Ammon's horn (tissue), 1 donor: ENCODE data around the gene IQSEC3.

Experiments
- DNase-seq: peaks from one replicate; pipeline ENCODE4 v3.0.0-alpha.2; 2016; ENCODE audit warnings: low spot score

IQSEC3 gene

DNA sequence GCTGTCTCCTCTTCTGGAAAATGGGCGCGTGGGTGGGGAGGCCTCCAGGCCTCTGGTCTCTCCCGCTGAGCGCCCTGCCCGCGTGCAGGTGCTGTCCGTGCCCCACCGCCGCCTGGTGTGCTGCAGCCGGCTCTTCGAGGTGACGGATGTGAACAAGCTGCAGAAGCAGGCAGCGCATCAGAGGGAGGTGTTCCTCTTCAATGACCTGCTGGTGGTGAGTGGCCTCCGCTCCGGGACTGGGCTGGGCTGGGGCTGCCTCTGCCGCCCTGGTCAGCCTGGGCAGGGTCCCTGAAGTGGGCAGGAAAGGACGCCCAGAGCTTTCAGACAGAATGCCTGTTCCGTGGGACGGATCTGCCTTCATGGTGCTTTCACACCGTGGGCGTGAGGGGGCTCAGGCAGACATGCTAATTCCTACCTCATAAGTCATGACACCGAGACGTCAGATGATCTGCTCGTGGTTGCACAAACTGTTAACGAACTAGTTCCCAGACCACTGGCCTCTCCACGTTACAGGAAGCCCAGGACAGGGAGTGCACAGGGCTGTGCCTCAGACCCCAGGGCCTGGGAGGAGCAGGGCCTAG, 96.9 kb downstream of the IQSEC3 start:
- DNase-seq: no peak

DNA sequence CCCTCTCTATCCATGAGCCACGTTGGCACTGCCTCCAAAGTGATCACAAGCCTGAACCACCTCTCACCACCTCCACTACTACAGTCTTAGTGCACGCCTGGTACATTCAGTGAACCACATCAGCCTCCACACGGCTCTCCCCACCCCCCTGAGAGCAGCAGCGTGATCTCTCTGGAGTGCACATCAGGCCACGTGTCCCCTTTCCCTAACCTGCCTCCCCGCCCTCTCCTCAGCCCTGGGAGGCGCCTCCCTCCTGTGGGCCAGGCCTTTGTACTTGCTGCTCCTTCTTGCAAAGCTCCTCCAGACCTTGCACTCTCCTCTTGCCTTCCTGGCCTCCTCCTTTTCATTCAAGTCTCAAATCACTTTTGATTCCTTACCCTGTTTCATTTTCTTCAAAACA, 97.6 kb downstream of the IQSEC3 start:
- no peak for DNase-seq

DNA sequence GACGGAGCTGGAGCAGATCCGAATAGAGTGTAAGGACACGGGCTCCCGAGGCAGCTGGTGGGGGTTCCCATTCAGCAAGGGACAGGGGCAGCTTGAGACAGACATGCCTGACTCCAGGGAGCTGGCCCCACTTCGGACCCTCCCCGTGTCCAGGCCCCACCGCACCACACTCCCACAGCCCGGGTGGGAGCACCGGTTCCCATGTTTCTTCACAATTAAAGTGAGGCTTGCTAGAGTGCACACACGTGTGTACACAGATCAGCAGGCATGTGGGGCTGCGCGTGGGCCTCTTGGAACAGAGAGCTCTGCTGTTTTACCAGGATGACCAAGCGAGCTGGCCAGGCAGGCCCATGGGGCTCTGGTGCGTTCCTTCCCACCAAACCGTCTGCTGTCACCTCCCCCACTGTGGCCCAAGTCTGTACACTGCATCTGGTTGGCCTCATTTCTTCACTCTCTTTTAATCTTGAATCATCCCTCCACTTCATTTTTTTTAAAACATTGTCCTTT, 99.3 kb downstream of the IQSEC3 start:
- DNase-seq: no peak

DNA sequence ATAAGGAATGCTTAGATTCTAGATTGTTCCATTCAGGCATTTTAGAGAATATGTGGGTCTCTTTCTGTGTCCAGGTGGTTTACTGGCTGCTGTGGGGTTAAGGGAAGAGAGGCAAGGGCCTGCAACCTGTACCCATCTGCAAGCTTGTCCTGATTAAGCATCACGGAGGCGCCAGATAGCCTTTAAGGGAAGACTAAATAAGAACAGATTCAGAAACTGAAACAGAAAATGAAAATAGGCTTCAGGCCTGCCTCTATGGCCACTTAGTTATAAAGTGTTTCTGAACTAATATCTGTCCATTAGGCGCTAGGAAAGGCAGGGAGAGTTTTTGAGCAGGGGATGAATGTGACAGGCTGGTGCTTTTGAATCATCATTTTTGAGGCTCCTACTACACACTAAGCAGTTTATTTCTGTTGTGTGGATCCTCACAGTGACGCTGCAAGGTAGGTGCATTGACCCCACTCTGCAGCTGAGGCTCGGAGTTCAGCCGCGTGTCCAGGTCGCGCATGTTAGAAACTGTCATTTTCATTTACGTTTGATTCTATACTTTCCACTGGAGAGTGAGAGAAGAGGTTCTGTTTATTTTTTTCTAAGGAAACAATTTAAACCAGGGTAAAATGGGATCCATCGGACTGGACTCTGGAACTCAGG, 100.0 kb downstream of the IQSEC3 start:
- no peak for DNase-seq

DNA sequence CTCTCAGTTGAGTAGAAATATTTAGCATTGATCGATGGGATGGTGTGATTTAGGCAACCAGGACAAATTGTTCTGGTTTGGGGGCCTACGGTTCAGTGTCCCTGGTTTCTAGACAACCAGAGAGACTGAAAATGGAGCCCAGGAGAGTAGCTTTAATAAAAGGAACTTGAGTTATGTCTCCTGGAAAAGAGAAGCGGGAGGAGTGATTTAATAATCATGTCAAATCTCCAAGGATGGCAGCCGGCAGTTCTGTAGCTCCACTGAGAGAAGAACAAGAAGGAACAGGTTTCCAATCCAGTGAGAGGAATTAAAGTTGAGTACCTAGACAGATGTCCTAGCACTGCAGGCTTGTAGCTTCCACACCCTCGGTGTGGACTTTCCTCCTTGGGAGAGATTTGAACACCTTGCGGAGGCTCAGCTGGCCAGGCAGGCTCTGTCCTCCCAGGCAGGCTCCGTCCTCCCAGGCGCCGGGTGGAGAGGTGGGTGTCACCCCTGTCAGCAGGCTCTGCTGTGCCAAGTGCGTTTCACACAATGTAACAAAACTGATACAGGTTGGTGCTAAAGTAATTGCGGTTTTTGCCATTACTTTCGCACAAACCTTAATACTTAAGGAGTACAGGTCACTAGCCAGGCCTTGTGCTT, 101.5 kb downstream of the IQSEC3 start:
- DNase-seq: no peak

DNA sequence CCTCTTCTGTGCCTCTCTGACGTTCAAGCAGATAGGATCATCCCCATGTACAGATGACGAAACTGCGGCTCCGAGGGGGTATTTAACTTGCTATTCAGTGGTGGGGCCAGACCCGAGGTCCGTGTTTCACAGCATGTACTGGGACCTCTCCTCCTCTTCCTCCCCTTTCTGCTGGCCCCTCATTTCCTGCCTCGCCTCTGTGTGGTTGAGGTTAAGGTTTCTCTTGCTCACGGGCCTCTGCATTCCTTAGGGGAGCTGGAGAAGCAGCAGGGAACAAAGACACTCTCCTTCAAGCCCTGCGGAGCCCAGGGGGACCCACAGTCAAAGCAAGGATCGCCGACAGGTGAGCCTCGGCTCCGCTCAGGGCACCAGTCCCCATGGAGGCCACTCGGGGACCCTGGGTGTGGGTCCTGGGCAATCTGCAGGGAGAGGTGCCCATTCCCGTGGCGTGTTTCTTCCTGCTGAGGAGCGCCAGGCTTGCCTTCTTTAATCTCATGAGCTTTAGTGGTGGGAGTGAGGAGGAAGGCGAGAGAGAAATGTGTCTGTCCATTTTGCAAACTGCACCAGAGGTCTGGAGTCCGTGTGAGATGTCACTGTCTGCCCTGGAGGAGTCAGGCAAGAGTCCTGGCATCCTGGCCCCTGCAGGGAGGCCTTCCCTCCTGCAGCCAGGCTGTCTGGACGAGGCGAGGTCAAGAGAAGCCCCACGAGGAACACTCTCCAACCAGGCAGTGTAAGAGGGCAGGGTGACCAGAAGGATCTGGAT, 102.4 kb downstream of the IQSEC3 start:
- DNase-seq: no peak

DNA sequence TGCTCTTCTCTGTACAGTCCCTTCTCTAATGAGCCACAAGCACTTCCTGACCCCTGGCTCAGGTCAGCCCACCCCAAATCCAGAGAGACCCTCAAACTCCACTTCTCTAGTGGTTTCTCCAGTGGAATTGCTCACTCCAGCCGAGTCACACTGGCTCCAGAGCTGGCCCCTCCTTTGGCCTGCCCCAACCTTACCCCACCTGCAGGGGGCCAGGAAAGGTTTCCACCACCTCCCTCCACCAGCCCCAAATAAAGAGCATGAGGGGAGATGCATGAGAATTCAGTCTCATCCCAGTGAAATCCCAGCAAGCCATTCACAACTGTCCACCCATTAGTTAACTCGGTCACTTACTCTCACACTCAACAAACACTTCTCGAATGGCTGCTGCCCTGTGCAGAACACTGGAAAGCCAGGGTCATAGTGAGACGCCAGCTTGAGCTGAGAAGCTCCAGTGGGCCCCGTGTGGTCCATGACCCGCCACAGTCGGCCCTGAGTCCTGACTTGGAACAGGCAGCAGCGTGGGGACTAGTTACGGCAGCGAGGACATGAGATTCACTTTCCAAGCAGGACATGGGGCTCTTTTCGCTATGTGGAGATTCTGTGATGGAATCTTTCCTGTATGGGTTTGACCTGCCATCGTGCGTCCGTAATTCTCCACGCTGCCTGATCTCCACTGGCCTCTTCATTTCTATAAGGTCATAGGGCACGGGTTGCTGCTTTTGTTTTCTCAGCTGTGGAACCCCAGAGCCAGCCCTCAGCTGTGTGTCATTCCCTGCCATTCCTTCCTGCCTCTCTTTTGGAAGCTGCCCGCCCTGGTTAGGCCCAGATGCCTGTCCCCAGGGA, 103.2 kb downstream of the IQSEC3 start:
- no peak for DNase-seq

DNA sequence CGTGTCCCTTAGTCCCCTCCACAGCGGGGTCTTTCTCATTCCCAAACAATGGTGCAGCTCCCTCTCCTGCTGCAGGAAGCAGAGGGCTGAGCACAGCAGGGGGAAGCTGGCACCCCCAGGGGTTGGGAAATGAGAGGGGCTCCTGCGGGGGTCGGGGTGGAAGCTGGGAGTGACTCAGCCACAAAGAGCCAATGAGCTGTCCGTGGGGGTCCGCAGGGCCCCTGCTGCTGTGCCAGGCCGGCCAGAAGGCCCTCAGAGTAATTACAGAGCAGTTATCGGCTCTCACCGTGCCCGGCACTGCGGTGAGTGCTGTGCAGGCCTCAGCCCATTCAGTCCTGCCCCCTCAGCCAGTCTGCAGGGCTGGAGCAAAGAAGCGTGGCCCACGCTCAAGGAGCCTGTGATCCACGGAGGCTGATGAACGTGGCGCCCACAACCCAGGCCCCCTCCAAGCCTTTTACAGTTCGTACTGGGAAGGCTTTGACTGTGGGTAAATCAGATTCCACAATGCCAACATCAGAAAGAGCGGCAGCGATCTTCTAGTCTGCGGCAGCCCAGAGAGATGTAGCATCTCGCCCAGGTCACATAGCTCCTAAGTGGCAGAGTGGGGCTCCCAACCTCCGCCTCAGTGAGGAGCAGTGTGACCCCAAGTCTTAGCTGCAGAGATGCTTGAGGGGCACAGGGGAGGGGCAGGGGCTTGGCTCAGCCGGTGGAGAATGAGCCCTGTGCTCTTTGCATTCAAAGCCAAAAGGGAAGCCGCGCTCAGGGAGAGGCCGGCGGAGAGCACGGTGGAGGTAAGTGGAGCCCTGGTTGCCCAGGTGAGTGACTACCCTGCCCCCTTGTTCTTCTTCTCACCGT, 104.0 kb downstream of the IQSEC3 start:
- no peak for DNase-seq

DNA sequence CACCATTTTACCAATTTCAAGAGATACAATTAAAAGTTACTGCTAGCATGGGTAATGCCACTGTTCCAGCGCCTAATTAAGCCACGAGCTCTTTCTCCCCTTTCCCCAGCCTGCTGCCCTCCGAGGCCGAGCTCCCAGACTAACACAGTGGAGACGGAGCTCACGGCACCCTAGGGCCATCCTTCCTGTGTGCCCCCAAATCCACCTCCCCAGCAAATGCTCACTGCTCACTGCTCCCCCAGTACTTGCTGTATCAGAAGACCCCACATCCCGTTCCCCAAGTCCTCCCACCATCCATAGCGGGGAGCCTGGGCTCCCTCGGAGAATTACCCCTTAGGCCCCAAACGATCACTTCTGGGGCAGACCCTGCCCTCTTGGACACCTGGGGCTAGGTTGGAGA, 104.7 kb downstream of the IQSEC3 start:
- no peak for DNase-seq

DNA sequence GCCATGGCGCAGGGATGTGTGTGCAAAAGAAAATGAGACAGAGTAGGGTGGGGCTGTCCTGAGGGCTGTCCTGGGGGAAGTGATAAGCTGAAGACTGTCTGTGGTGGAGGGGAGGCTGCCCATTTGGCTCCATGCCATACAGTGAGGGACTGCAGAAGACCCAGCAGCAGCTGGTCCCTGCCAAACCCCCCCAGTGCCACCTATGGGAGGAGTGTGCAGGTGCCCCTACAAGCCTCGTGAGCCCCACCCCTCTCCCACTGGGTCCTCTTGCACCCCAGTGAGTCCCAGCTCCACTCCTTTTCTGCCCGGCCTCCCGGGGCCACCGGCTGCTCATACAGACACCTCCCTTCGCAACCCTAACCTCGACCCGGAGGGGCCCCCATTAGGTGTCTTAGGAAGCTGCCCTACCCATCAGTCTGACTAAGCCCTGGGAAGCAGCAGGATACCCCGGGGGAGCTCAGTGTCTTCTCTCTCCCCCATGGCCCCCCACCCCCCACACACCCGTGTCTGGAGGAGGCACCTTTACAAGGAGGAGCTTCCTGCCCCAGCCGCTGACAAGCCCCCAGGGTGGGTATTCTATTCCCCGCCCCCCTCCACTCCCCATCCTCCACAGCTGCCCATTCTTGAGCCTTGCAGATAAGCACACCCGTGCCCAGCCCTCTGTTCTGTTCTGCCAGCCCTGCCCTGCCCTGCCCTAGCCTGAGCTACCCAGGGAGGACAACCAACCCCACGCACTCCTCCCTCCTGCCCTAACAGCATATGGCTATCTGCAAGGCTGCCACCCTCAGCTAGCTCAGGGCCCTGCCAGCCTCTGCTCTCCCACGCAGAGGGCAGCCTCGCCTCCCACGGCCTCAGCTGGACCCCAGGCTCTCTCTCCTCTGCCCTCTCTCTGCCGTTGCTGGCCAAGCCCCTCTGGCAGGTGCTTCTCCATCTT, 105.4 kb downstream of the IQSEC3 start:
- no peak for DNase-seq

DNA sequence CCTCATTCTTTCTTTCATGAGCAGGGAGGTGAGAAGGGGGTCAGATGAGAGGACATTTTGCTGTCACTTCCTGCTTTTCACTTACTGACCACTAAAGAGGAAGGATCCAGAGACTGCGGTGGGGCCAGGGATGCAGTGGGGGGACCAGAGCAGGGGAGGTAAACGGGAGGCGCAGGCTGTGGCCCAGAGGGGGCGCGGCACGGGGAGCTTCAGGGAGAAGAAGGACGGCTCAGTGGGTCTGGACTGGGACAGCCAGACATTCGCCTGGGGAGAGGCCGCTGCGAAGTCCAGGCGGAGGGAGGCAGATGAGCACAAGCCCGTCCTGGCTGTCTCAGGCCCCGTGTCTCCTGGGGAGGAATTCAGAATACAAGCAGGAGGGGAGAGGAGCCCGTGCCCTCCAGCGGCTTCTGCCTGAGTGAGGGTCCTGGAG, 106.2 kb downstream of the IQSEC3 start:
- no peak for DNase-seq

DNA sequence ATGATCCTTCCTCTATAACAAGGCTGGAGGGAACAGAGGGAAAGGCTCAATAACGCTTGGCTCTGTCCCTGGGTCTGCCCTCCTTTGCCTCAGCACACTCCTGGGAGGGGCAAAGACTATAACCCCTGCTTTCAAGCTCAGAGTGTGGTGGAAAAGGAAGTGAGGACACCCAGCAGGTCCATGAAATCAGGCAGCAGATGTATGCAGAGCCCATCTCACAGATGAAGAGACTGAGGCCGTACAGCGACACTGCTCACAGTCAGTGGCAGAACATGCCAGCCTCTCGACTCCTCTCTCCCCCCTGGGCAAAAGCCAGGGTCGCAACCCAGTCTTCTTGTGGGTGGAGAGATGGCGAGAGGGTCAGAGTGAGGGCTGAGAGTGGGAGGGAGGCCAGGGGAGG, 107.6 kb downstream of the IQSEC3 start:
- no peak for DNase-seq

DNA sequence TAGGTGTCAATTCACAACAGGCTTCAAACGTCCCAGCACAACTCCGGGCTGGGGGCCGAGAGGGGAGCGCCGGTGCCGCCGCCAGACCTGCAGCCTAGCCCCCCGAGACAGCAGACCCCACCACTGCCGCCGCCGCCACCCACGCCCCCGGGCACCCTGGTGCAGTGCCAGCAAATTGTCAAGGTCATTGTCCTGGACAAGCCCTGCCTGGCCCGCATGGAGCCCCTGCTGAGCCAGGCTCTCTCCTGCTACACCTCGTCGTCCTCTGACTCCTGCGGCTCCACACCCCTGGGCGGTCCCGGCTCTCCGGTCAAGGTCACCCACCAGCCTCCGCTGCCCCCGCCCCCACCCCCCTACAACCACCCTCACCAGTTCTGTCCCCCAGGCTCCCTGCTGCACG, 108.0 kb downstream of the IQSEC3 start:
- DNase-seq: no peak

DNA sequence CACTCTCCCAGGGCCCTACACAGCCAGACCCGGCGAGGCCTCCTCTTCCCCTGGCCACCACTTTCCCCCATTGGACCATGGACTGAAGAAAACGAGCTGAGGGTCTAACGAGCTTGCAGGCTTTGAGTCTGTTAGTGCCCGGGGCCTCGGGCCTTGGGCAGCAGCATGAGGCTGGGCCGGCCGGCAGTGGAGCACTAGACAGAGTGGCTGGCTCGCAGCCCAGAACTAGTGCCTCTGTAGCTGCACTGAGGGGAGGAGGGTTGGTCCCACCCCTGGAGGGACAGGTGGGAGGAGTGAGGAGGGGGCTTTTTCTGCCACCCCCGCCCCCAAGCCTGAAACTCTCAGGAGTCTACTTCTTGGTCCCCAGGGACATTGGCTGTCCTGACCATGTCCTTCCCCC, 108.7 kb downstream of the IQSEC3 start:
- no peak for DNase-seq

DNA sequence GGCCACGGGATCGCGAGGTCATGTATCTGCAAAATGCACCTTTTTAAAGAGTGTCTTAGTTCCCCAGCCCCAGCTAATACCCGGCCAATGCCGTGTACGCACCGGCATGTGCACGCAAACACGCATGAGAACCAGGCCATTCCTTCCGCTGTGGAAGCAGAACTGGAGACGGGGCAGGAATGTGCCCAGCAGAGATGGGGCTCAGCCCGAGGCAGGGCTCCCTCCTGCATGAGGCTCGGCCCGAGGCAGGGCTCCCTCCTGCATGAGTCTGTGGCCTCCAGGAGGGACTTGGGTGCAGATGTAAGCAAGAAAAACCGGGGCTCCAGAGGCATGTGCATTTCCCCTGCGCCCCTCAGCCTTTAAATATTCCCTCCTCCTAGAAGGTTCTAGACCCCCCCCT, 109.2 kb downstream of the IQSEC3 start:
- DNase-seq: no peak

DNA sequence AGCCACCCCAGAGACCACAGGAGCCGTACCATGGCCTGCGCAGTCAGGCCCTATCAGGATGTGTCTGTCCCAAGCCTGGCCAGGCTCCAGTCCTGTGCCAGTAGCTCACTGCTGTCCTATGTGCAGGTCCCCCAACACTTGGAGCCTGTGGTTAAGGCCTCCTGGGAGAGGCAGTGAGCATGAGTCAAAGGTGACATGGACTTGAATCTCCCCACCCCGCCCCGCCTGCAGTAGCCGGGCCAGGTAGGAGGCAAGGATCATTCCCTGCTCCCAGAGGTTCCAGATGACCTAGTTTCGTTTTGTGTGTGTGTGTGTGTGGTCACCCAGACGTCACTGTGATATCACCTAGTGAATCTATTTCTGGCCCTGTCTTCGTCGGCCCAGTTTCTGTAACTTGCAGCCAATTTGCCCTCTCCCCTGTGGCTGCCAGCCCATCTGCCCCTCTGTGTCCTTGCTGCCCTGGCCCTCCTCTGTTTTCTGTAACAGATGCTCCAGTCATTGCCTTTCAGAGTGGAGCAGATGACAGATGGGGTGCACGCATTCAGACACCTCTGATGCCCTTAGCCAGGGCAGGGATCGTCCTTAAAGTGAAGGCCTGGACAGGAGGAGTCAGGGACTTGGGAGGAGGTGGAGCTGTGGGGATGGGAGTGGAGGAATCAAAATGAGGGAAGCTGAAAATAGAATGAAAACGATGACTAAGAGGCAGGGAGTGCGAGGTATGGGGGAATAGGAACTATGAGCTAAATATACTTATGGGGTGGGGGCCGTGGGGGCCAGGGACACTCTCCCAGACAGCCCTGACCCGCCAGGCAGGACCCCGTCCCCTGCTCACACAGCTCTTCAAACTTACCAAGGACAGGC, 110.0 kb downstream of the IQSEC3 start:
- DNase-seq: peak; percentile 50

DNA sequence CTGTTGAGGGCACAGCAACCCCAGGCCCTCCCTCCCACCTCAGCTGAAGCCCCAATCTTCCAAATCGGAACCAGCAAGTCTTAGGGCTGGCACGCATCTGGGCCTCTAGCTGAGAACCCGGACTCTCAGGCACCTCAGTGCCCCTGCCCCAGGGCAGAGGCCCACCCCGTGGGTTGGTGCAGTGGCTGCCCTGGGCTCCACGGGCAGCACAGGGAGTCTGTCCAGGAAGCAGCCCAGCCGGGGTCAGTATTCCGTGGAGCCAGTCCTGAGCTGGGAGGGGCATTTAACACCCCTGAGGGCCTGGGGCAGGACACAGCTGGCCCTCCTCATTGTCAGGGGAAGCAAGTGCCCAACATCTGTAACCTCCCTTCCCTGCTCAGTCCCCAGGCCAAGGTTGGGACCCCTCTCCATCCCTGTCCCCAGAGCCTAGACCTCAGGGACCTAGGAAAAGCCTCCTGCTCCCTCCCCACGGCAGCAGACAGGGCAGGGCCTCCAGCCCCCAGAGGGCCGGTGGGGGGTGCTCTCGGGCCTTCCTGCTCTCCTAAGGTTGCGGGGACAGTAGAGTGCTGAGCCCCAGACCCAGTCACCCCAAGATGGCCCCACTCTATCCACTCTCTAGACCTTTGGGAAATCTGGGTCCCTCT, 110.9 kb downstream of the IQSEC3 start:
- DNase-seq: no peak
